DOHH2 (cell line): ENCODE measurements around the gene DIPK1A.

Source experiments
- EZH2phosphoT487 ChIP-seq: fragments of 200-600 bp; sonication (generic); IDR thresholded peaks from 2 replicates; pipeline ENCODE4 v1.6.1; 2017; ENCODE audit warnings: borderline replicate concordance, mild to moderate bottlenecking, antibody characterized with exemption, low read length, moderate library complexity, mixed read lengths
- TF ChIP-seq, protein P1 (sequence below): fragments of 200-600 bp; sonication (generic); IDR thresholded peaks from one replicate; pipeline ENCODE4 v1.5.1; 2014; ENCODE audit warnings: antibody characterized with exemption, mild to moderate bottlenecking, low read depth, low read length; ENCODE audit not compliant: poor library complexity, severe bottlenecking

DNA sequence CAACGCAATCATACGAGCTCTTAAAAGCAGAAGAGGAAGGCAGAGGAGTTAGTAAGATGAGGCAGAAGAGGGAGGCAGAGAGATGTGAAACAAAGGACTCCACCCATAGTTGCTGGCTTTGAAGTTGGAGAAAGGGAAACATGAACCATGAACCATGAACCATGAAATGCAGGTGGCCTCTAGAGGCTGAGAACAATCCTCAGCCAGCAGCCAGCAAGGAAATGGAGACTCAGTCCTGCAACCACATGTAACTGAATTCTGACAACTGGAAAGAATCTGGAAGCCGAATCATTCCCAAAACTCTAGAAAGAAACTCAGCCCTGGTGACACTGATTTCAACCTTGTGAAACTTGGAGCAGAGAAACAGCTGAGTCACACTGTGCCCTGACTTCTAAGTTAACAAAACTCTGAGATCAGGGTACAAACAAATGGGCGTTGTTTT, 10.1 kb downstream of the DIPK1A start:
- TF ChIP-seq, protein P1, sequence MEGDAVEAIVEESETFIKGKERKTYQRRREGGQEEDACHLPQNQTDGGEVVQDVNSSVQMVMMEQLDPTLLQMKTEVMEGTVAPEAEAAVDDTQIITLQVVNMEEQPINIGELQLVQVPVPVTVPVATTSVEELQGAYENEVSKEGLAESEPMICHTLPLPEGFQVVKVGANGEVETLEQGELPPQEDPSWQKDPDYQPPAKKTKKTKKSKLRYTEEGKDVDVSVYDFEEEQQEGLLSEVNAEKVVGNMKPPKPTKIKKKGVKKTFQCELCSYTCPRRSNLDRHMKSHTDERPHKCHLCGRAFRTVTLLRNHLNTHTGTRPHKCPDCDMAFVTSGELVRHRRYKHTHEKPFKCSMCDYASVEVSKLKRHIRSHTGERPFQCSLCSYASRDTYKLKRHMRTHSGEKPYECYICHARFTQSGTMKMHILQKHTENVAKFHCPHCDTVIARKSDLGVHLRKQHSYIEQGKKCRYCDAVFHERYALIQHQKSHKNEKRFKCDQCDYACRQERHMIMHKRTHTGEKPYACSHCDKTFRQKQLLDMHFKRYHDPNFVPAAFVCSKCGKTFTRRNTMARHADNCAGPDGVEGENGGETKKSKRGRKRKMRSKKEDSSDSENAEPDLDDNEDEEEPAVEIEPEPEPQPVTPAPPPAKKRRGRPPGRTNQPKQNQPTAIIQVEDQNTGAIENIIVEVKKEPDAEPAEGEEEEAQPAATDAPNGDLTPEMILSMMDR: peak; percentile 35
- no peak for TF ChIP-seq EZH2phosphoT487
